GM18502 (cell line): Measurements from ENCODE around the gene SDCCAG8.

Source experiments
- ATAC-seq: cut with Tn5 transposase; IDR thresholded peaks from one replicate; pipeline ENCODE4 v1.9.1; 2021; ENCODE audit warnings: mild to moderate bottlenecking; ENCODE audit not compliant: unreplicated experiment, poor library complexity

Gene SDCCAG8

DNA sequence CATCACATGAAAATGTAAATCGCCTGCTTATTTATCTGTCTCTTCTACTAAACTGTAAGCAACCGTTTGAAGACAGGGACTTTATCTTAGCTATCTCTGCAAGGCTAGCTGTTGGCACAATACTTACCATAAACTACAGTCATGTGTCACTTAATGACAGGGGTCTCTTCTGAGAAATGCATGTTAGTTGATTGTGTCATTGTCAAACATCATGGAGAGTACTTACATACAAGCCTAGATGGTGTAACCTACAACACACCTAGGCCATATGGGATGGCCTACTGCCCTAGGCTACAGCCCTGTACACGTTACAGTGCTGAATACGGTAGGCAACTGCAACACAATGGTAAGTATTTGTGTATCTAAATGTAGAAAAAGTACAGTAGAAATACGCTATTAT lies 267.9 kb downstream of the SDCCAG8 start:
- no peak for ATAC-seq

DNA sequence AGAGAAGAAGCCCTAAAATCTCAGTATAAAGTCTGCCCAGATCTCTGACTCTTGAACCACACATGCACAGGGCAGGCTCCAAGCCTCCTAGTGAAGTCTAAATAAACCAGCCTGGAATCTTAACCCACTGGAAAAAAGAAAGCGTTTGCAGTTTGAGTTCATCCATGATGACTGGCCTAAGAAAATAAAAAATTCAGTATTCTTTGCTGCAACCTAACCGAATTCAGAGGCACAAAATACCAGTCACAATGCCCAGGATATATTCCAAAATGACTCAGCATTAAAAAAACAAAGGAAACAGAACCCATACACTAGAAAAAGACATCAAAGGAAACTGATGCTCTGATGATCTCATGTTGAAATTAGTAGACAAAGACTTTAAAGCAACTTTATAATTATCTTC lies 269.2 kb downstream of the SDCCAG8 start:
- ATAC-seq: no peak

GRCh38 chr1:243526180-243526579 lies 270.3 kb downstream of the SDCCAG8 start:
- ATAC-seq: no peak

GRCh38 chr1:243528459-243529121 lies 272.7 kb downstream of the SDCCAG8 start:
- ATAC-seq: no peak

GRCh38 chr1:243529512-243529911 lies 273.7 kb downstream of the SDCCAG8 start:
- ATAC-seq: no peak

DNA sequence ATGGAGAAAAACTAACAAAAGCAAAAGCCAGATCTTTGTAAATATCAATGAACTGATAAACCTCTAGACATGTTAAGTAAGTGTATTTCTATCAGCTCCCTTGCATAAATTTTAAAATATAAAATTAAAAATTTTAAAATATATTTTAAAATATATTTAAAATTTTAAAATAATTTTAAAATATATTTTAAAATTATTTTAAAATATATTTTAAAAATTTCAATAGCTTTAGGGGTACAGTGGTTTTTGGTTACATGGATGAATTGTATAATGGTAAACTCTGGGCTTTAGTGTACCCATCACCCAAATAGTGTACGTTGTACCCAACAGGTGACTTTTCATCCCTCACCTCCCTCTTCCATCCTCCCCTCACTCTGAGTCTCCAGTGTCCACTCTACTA lies 279.2 kb downstream of the SDCCAG8 start:
- ATAC-seq: no peak

GRCh38 chr1:243539636-243540035 lies 283.8 kb downstream of the SDCCAG8 start:
- ATAC-seq: no peak

DNA sequence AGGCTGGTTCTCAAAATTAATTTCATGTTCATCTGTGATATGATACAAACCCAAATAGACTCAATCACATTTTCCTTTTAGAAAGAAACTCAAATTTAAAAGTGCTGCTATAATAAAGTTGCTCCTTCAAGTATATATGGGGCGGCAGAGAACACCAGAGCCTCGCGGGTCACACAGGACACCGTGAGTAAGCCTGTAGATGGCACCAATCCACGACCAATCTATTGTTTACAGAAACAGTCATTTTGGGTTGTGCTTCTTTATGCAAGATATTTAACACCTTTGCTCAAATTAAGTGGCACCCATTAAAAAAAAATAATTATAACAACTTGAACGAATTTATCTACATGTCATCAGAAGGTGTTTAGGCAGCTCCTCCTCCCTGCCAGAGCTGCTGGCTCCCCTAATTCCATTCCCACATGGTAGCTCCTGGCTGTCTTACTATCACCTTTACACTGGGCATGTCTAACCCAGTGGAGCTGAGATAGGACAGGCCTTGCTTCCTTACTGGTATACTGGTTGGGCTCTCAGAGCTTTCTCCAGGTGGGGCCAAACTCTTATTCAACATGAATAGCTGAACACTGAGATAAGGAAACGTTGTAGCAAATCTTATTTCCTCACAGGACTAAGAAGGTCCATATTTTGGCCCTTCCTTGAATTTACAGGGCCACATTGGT lies 287.0 kb downstream of the SDCCAG8 start:
- ATAC-seq: no peak

DNA sequence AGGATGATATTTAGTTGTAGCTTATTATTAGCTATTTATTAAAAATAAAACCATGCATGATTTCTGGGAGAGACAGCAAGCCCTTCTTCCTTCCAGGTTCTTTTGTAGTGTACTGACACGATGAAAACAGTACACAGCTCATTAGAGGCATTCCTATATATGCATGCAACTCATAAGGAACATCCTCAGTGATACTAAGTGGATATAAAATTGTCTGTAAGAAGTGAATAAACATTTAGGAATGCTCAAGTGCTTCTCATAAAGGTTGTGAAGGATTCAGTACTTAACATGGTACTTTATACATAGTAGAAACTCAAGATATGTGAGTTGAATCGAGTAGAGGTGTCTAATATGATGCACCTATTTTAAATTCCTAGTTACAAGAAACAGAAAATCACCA lies 287.7 kb downstream of the SDCCAG8 start:
- ATAC-seq: no peak

GRCh38 chr1:243546457-243546856 lies 290.6 kb downstream of the SDCCAG8 start:
- no peak for ATAC-seq

DNA sequence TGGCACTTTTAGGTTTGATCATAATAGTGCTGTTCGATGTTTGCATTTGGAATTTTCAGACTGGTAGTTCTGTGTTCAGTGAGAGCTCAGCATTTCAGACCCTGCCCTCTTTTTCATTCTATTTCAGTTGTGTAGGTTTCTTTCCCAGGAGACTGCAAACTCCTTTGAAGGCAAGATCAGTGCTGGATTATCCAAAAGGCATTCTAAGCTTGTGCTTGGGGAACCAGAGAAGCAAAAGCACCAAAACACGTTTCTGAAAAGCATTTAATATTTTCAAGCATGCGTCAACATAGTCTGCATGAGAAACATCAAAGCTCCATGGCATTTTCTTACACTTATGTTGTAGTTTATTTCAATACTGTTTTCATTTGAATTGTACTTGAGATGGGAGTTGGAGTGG lies 292.1 kb downstream of the SDCCAG8 start:
- no peak for ATAC-seq

- ATAC-seq: no peak
These were observed 292.7 kb downstream of the SDCCAG8 start for GRCh38 chr1:243548516-243548915.

DNA sequence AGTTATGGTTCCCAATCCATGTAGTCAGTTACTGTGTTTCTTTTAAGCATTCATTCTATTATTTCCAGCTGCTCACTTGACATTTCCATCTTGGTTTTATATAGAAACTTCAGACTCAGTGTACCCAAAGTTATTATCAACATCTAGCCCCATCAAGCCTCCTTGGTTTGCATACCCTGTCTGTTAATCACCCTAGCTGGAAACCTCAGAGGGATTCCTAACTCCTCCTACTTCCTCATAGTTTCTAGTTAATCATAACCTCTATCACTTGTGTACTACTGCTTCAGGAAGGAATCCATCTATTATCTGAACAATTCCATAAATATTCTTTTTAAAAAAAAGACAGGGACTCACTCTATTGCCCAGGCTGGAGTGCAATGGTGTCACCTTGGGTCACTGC lies 293.3 kb downstream of the SDCCAG8 start:
- no peak for ATAC-seq
